ENCODE results near the gene GNA12. TPM values are rescaled to one million over a fixed set of nuclear protein-coding genes. Genes with fewer than 3 reads are reported as not detected.

GNA12 gene
- polyA plus RNA-seq, 1 donor (not counting 4 experiments of a cell fraction or from before 2014, with no cell fraction given) = 35.5 TPM

DNA sequence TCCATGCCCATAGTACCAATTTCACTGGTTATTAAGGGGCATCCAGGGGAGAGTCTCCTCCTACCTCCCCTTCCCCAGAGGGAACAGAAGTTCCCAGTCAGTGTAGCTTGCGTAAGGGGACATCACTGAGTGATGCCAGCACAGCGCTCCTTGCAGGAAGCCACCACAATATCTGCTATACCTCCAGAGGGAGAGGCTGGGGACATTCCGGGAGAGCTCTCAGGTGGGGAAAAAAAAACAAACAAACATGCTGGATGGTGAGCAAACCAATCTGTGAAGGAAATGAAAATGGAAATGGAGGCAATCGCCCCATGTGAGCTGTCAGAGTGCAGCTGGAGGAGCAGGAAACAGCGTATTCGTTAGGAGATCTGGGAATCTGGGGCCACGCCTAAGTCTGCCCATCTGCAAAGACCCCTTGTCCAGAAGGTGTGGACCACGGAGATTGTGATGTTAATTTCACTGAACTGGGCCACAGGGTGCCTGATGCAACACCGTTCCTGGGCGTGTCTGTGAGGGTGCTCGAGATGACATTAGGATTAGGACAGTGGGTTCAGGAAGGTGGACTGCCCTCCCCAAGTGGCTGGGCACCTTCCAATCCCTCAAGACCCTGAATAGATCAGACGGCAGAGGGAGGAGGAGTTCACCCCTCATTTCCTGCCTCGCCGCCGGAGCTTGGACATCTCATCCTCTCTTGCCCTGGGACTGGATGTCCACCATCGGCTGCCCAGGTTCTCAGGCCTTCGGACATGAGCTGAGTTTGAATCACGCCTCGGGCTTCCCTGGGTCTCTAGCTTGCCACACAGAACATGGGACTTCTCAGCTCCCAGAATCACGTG, 30.5 kb downstream of the GNA12 start:
- TF ChIP-seq, protein P1, sequence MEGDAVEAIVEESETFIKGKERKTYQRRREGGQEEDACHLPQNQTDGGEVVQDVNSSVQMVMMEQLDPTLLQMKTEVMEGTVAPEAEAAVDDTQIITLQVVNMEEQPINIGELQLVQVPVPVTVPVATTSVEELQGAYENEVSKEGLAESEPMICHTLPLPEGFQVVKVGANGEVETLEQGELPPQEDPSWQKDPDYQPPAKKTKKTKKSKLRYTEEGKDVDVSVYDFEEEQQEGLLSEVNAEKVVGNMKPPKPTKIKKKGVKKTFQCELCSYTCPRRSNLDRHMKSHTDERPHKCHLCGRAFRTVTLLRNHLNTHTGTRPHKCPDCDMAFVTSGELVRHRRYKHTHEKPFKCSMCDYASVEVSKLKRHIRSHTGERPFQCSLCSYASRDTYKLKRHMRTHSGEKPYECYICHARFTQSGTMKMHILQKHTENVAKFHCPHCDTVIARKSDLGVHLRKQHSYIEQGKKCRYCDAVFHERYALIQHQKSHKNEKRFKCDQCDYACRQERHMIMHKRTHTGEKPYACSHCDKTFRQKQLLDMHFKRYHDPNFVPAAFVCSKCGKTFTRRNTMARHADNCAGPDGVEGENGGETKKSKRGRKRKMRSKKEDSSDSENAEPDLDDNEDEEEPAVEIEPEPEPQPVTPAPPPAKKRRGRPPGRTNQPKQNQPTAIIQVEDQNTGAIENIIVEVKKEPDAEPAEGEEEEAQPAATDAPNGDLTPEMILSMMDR (optimal IDR thresholded peaks at IDR 0.05 in 1 of 3, IDR thresholded peaks at IDR 0.05 in 1 of 3, conservative IDR thresholded peaks at IDR 0.05 in 1 of 3; ENCODE audit: extremely low read depth in 1 of 3, insufficient read depth in 2 of 3, low read length in 3 of 3) = no peak
- no peak for TF ChIP-seq EZH2 (IDR thresholded peaks at IDR 0.05; ENCODE audit: low read length)
- Histone ChIP-seq H3K9me3 (ENCODE audit: control insufficient read depth, low read depth, low read length) (no peaks in the 10 kb centered on the region), H3K4me2 (ENCODE audit: control insufficient read depth, extremely low read depth, insufficient read depth, low read depth, low read length) (no peak overlapping the region), H3K36me3 (ENCODE audit: control insufficient read depth in 2 of 2, extremely low read depth in 1 of 2, insufficient read depth in 2 of 2, low read length in 2 of 2) (peaks cover 0 to 2% of the 10 kb centered on the region in 2 experiments), H3K4me1 (ENCODE audit: control insufficient read depth, extremely low read depth, insufficient read depth, low read length) (no peaks in the 10 kb centered on the region), H3K27ac (ENCODE audit: control insufficient read depth, insufficient read depth, low read length) (no peak overlapping the region), H4K20me1 (ENCODE audit: control insufficient read depth, extremely low read depth, insufficient read depth, low read length) (no peaks in the 10 kb centered on the region), H3K27me3 (ENCODE audit: control insufficient read depth, extremely low read depth, insufficient read depth, low read length) (no peaks in the 10 kb centered on the region), H3K79me2 (ENCODE audit: control insufficient read depth, insufficient read depth, low read length) (peaks cover 80% of the 10 kb centered on the region), H3K9me1 (ENCODE audit: control insufficient read depth, extremely low read depth, insufficient read depth, low read length) (peaks cover 3% of the 10 kb centered on the region), H2AFZ (ENCODE audit: control insufficient read depth, low read length) (no peak overlapping the region), H3K9ac (ENCODE audit: control insufficient read depth, extremely low read depth, insufficient read depth, low read length) (no peak overlapping the region), H3K4me3 (ENCODE audit: control insufficient read depth in 2 of 3, extremely low read depth in 1 of 3, insufficient read depth in 2 of 3, low read depth in 1 of 3, low read length in 3 of 3) (no peak overlapping the region)
- no peak for FAIRE-seq
- DNase-seq (ENCODE audit: low read depth, low spot score) = no peak
- dilution Hi-C loops (cut with MboI; ENCODE audit: extremely low pct_ligation_motif_present, low sequenced_read_pairs) = no loop called here

DNA sequence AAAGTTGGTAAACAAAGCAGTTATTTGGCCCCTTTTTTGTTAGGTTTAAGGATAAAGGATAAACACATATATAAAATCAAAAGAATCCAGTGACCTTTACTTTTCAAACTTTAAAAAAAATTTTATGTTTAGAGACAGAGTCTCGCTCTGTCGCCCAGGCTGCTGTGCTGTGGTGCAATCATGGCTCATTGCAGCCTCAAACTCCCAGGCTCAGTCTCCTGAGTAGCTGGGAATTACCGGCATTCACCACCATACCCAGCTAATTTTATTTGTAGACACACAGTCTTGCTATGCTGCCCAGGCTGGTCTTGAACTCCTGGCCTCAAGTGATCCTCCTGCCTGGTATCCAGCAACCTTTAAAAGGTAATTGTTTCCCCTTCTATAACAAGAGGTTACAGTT, 31.3 kb downstream of the GNA12 start:
- Histone ChIP-seq H3K4me1 (ENCODE audit: control insufficient read depth, extremely low read depth, insufficient read depth, low read length) (peaks cover 4% of the 10 kb centered on the region), H3K4me2 (ENCODE audit: control insufficient read depth, extremely low read depth, insufficient read depth, low read depth, low read length) (no peak overlapping the region), H3K9ac (ENCODE audit: control insufficient read depth, extremely low read depth, insufficient read depth, low read length) (no peak overlapping the region), H3K4me3 (ENCODE audit: control insufficient read depth in 2 of 3, extremely low read depth in 1 of 3, insufficient read depth in 2 of 3, low read depth in 1 of 3, low read length in 3 of 3) (no peak overlapping the region), H2AFZ (ENCODE audit: control insufficient read depth, low read length) (no peak overlapping the region), H3K27ac (ENCODE audit: control insufficient read depth, insufficient read depth, low read length) (no peak overlapping the region), H3K36me3 (ENCODE audit: control insufficient read depth in 2 of 2, extremely low read depth in 1 of 2, insufficient read depth in 2 of 2, low read length in 2 of 2) (peaks cover 0 to 2% of the 10 kb centered on the region in 2 experiments), H3K9me1 (ENCODE audit: control insufficient read depth, extremely low read depth, insufficient read depth, low read length) (peaks cover 3% of the 10 kb centered on the region), H3K27me3 (ENCODE audit: control insufficient read depth, extremely low read depth, insufficient read depth, low read length) (no peaks in the 10 kb centered on the region), H3K9me3 (ENCODE audit: control insufficient read depth, low read depth, low read length) (no peaks in the 10 kb centered on the region), H3K79me2 (ENCODE audit: control insufficient read depth, insufficient read depth, low read length) (peaks cover 80% of the 10 kb centered on the region), H4K20me1 (ENCODE audit: control insufficient read depth, extremely low read depth, insufficient read depth, low read length) (no peaks in the 10 kb centered on the region)
- no peak for TF ChIP-seq EZH2 (IDR thresholded peaks at IDR 0.05; ENCODE audit: low read length)
- TF ChIP-seq, protein P1 (optimal IDR thresholded peaks at IDR 0.05 in 1 of 3, IDR thresholded peaks at IDR 0.05 in 1 of 3, conservative IDR thresholded peaks at IDR 0.05 in 1 of 3; ENCODE audit: extremely low read depth in 1 of 3, insufficient read depth in 2 of 3, low read length in 3 of 3) = no peak
- DNase-seq (ENCODE audit: low read depth, low spot score) = no peak
- no peak for FAIRE-seq
- dilution Hi-C loops (cut with MboI; ENCODE audit: extremely low pct_ligation_motif_present, low sequenced_read_pairs) = no loop called here

All from keratinocyte (primary cell).